Testis (tissue), 3 donors: ENCODE data around the gene BTN2A1. TPM values are rescaled to one million over a fixed set of nuclear protein-coding genes. Genes with fewer than 3 reads are reported as not detected.

ENCODE experiments used
- DNase-seq: peaks from one replicate; pipeline ENCODE4 v3.0.0-alpha.2; 2019
- H3K27ac ChIP-seq, 2 donors: fragments of 200-600 bp; sonication (generic); one replicate each; pipeline ENCODE4 v1.5.1; 2019
- H3K27me3 ChIP-seq: fragments of 200-600 bp; sonication (generic); one replicate; pipeline ENCODE4 v1.5.1; 2019
- H3K36me3 ChIP-seq: fragments of 200-600 bp; sonication (generic); one replicate; pipeline ENCODE4 v1.5.1; 2017; ENCODE audit warnings: low read depth; ENCODE audit errors: missing control alignments
- H3K4me1 ChIP-seq: fragments of 200-600 bp; sonication (generic); one replicate; pipeline ENCODE4 v1.5.1; 2019
- H3K4me3 ChIP-seq, 2 donors: fragments of 200-600 bp; sonication (generic); one replicate each; pipeline ENCODE4 v1.5.1; 2017 to 2019
- H3K9me3 ChIP-seq: fragments of 200-600 bp; sonication (generic); one replicate; pipeline ENCODE4 v1.5.1; 2017
- POLR2A ChIP-seq: fragments of 450-650 bp; IDR thresholded peaks from one replicate; pipeline ENCODE4 v1.6.1; 2017; ENCODE audit warnings: antibody characterized with exemption, mild to moderate bottlenecking, moderate library complexity
- WGBS, 2 donors: methylation state at CpG; one replicate each; pipeline ENCODE4 v1.1.5; 2018; 5-methylcytosine and 5-hydroxymethylcytosine counted together
- intact Hi-C: fragments of 100-400 bp; cut with DNase I; formaldehyde crosslinking; loops from one replicate; pipeline ENCODE4 v1.15.1; 2023; ENCODE audit warnings: low total_unique reads
- polyA plus RNA-seq: library from polyadenylated mRNA; stranded (reverse); fragments of 350-450 nt; fragmentation: Illumina TruSeq; extraction: RNeasy Lipid Tissue Mini Kit (QIAGEN cat#74804); gene quantifications from one replicate; pipeline ENCODE4 v1.2.3, GENCODE V29; 2014; ENCODE audit warnings: low read depth, low replicate concordance; ENCODE audit not compliant: insufficient read depth
- total RNA-seq, 2 donors: library from RNA; depleted of rRNA; stranded (reverse); fragments of >200 nt; gene quantifications; one replicate each; pipeline ENCODE4 v1.2.3, GENCODE V29; 2016
- TF ChIP-seq, protein P1 (sequence below), 3 experiments: fragments of 450-650 bp in 2 of 3; fragments of 200-600 bp in 1 of 3; sonication (generic) in 1 of 3; IDR thresholded peaks; one replicate each; pipeline ENCODE4 v1.5.1; 2016 to 2019; ENCODE audit warnings: antibody characterized with exemption in 3 of 3, mild to moderate bottlenecking in 2 of 3, moderate library complexity in 1 of 3

BTN2A1 gene
- total and polyA plus RNA-seq, 3 donors from 2014 or later, result 26.0 to 27.9 (median 27.6) TPM

GRCh38 chr6:26420688-26421171, 37.0 kb upstream of the BTN2A1 start:
- intact Hi-C loops, result no loop called here
- H3K4me1 ChIP-seq, result peaks cover 8% of the 10 kb centered on the region
- no peaks in the 10 kb centered on the region for H3K36me3 ChIP-seq
- no peaks in the 10 kb centered on the region for H3K27me3 ChIP-seq
- 6 to 10% methylated on average over 4 of the region's 4 CpGs for WGBS, 2 donors
- TF ChIP-seq, protein P1, sequence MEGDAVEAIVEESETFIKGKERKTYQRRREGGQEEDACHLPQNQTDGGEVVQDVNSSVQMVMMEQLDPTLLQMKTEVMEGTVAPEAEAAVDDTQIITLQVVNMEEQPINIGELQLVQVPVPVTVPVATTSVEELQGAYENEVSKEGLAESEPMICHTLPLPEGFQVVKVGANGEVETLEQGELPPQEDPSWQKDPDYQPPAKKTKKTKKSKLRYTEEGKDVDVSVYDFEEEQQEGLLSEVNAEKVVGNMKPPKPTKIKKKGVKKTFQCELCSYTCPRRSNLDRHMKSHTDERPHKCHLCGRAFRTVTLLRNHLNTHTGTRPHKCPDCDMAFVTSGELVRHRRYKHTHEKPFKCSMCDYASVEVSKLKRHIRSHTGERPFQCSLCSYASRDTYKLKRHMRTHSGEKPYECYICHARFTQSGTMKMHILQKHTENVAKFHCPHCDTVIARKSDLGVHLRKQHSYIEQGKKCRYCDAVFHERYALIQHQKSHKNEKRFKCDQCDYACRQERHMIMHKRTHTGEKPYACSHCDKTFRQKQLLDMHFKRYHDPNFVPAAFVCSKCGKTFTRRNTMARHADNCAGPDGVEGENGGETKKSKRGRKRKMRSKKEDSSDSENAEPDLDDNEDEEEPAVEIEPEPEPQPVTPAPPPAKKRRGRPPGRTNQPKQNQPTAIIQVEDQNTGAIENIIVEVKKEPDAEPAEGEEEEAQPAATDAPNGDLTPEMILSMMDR (IDR thresholded peaks at IDR 0.05), result peak in 2 of 3 experiments; percentile 13 to 29
- no peak for TF ChIP-seq POLR2A
- H3K4me3 ChIP-seq, result peak overlapping the region; percentile 71 to 93
- H3K9me3 ChIP-seq, result no peaks in the 10 kb centered on the region
- peak overlapping the region; percentile 92 for H3K27ac ChIP-seq
- peak; percentile 38 for DNase-seq

GRCh38 chr6:26421259-26422144, 36.3 kb upstream of the BTN2A1 start:
- TF ChIP-seq, protein P1 (IDR thresholded peaks at IDR 0.05), result no peak
- TF ChIP-seq POLR2A, result no peak
- WGBS, 2 donors, result 0 to 1% methylated on average over 31 of the region's 31 CpGs
- H3K27ac ChIP-seq, result peak overlapping the region; percentile 92
- no peaks in the 10 kb centered on the region for H3K27me3 ChIP-seq
- peaks cover 8% of the 10 kb centered on the region for H3K4me1 ChIP-seq
- H3K4me3 ChIP-seq, result peak overlapping the region; percentile 71 to 93
- DNase-seq, result peak; percentile 93
- intact Hi-C loops, result no loop called here
- H3K9me3 ChIP-seq, result no peaks in the 10 kb centered on the region
- no peaks in the 10 kb centered on the region for H3K36me3 ChIP-seq

DNA sequence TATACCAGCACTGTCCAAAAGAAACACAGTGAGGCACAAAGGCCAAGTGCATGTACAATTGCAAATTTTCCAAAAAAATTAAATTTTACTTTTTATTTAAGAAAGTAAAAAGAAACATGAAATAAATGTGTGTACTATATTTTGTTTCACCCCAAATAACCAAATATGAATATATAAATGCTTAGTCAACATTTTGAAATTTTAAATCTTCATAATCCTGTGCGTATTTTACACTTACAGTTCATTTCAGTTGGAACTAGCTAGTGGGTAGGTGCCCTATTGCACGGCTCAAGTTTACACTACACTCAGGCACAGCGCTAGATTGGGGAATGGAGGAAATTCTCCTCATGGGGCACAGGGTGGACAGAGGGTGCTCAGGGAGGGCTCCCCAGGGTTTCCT, 35.4 kb upstream of the BTN2A1 start:
- no peak for DNase-seq
- Histone ChIP-seq H3K27me3 (no peaks in the 10 kb centered on the region), H3K9me3 (no peaks in the 10 kb centered on the region), H3K4me1 (peaks cover 8% of the 10 kb centered on the region), H3K27ac (no peak overlapping the region), H3K4me3 (no peak overlapping the region), H3K36me3 (no peaks in the 10 kb centered on the region)
- intact Hi-C loops, result no loop called here
- 75 to 87% methylated on average over 3 of the region's 3 CpGs for WGBS, 2 donors
- TF ChIP-seq, protein P1 (IDR thresholded peaks at IDR 0.05), result no peak
- TF ChIP-seq POLR2A, result no peak

DNA sequence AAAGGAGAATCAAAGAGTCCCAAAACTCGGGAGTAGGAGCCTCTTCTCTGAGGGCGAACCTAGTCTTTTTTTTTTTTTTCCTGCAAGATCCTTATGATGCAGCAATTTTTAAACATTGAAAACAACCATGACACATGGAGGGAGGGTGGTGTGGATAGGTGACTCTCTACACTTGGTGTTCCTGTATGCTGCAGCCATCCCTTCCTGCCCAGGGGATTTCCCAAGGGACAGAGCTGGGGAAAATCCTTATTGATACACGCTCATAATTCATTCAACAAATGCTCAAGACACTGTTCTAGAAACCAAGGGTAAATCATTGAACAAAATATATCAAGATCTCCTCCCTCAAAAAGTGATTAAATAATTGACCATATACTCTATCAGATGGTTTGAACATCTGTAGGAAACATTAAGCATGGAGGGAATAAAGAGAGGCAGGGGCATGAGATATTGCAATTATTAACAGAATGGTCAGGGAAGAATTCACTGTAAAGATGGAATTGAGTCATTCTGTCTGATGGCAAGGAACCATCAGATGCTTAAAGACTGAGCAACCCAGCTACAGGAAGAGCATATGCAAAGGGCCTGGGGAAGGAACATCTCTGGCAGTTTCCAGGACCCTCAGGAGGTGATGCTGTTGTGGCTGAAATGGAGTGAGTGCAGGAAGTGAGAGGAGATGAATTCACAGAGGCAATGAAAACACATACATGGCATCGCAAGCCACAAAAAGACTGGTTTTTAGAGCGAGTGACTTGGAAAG, 30.9 kb upstream of the BTN2A1 start:
- TF ChIP-seq, protein P1 (IDR thresholded peaks at IDR 0.05), result no peak
- TF ChIP-seq POLR2A, result no peak
- Histone ChIP-seq H3K9me3 (no peaks in the 10 kb centered on the region), H3K36me3 (no peaks in the 10 kb centered on the region), H3K4me3 (no peak overlapping the region), H3K4me1 (no peaks in the 10 kb centered on the region), H3K27ac (no peak overlapping the region), H3K27me3 (no peaks in the 10 kb centered on the region)
- 95 to 99% methylated on average over 5 of the region's 5 CpGs for WGBS, 2 donors
- intact Hi-C loops, result no loop called here
- DNase-seq, result no peak
